NCI-H82 (cell line): Measurements from ENCODE around the gene ADGRA1.
"Not testable (repeated sequence)": the region's sequence is repeated elsewhere in the genome, so short reads cannot be mapped to it uniquely, and the experiment has no call there.

Experiments
- DNase-seq: peaks from one replicate; lab custom pipeline; 2025; lab: John Stamatoyannopoulos, UW

The ADGRA1 gene

DNA sequence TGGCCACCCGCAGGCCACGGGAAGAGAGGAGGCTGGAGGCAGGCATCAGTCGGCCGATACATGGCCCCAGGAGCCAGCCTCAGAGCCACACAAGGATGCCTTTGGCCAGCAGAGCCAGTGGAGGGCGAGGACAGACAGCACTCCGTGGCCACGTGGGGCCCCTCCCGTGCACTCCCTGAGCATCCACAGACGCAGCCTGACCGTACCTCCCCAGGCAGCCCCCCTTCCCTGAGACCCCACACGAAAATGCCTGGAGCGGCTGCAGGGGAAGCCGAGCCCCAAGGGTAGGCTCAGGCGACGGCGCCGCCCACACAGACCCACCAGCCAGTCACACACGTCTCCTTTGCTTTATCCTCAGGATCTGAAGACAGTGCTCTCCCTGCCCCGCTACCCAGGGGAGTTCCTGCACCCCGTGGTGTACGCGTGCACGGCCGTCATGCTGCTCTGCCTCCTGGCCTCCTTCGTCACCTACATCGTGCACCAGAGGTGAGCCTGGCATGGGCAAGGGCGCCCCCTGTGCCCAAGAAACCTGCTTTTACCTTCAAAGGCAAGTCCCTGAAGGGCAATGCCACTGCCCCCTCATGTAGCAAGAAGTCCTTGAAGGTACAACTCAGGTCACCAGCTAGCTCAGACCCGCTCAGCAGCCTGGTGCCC lies 9.0 kb downstream of the ADGRA1 start:
- DNase-seq: no peak

DNA sequence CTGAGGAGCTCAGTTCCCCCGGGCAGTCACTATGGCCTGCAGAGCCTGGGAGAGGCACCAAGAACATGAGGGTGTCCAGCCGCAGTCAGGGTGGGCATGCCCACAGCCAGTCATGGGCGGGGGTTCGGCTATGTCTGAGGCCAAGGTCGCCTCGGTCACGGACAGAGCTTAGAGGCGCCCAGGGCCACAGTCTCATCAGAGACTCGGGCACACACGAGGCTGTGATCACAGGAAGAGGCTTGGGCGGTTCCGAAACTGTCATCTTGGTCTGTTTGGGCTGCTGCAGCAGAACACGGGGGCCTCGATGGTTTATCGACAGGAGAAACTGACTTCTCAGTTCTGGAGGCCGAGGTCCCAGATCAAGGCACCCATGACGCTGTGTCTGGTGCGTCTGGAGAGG lies 9.7 kb downstream of the ADGRA1 start:
- DNase-seq: no peak

DNA sequence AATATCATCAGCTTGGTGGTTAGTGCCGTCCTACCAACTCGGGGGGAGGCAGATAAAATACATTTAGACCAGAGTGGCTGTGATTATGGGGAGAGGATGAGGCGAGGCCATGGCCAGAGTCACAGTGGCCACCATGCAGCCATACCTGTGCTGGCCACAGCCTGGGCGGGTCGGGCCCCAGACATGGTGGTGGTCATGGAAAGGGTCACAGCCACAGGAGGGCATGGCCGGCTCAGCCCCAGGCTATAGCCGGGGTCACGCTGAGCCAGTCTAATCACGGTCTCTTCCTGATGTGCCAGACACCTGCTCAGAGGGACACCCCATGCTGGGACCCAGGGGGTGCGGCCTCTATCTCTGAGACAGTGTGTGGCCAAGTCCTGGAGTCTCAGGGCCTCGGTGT lies 10.2 kb downstream of the ADGRA1 start:
- DNase-seq: no peak

DNA sequence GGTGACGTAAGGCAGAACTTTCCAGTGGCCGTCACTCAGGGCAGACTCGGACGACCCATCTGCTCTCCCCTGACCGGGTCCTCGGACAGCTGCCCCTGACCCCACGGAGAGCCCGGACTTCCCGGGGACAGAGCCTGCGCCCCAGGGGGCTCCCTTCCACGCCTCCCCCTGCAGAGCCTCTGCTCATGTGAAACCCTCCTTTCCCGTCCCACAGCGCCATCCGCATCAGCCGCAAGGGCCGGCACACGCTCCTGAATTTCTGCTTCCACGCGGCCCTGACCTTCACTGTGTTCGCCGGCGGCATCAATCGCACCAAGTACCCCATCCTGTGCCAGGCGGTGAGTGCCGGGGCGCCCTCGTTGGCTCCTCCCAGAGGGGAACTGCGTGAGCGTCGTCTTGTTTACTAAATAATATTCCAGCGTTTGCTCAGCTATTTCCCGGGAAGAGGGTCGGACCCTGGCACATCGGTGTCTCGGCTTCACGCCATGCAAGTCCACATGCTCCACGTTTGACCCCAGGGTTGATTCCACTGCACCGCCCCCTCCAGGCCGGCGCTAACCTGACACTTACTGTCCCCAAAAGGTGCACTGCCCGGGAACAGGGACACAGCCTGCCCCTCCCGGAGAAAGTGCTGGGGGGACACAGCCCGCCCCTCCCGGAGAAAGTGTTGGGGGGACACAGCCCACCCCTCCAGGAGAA lies 10.9 kb downstream of the ADGRA1 start:
- DNase-seq: no peak

DNA sequence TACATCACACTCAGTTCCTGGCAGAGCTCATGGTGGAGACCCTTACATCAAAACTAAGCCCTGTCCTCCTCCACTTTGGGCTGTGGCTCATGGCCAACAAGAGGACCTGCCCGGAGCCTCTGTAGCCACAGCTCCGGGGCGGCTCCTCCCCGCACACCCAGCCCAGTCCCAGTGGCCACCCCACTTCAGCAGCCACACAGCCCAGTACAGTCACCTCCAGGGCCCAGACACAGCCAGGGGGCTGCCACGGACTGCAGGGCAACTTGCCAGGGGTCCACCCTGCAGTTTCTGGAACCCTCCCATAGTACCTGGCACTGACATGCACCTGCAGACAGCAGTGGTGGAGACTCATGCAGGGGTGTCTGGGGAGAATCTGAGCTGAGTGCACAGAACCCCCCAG lies 11.8 kb downstream of the ADGRA1 start:
- no peak for DNase-seq

DNA sequence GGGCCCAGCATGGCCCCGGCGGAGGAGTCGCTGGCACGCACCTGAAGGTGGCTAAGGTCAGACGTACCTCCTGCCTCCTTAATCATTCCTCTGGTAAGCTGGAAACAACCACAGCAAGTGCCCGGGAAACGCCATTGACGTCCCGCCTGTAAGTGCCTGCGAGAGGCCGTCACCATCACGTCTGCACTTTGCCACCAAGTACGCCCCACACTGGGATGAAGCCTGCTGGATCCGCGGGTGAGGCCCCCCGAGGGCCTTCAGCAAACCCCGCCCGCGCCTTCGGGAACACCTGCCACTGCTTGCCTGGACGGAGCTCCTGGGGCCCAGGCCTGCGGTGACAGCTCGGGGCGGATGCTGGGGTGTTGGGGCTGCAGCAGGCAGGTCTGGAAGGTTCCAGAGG lies 12.5 kb downstream of the ADGRA1 start:
- no peak for DNase-seq

DNA sequence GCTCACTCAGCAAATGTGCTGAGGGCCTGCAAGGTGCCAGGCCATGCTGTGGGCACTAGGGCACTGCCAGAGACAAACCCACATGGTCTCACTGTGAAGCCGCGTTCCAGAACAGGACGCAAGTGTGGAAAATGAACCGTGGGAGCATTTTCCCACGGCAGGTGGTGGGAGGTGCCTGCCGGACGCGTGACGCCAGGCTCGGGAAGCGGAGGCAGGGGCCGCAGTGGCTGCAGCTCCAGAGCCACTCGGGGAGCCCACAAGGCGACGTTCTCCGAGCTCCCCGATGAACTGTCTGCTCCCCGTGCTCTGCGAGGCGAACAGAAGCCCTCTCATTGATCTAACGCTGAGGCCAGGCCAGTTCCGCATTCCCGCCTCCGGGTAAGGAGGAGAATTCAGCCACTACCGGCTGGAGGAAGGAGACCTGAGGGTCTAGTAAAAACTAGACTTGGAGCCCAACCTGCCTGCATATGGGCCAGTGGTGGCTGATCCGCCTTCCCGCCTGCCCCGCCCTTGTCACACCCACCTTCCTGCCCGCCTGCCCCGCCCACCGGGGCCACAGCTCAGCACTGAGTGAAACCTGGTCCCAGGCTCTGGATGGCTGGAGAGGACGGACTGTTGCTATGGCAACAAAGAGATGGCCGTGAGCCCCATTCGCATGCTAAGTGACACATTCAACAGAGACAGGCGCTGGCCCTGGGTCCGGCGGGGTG lies 13.1 kb downstream of the ADGRA1 start:
- peak; percentile 7 for DNase-seq

DNA sequence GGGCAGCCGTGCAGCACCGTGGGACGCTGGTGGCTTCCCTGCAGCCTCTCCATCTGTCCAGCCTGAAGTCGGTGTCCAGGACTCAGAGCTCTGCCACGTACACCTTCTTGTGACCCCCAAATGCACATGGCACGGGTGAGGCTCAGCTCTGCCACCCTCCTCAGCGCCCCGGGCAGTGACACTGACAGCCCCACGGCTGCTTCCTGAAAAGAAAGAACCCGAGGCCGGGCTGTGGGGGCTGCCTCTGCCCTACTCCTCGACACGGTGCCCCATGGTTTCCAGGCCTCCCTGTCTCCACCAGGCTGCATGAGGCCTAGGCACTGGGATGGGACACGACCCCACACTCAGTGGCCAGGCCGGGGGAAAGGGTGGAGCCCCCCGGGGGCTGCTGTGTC lies 13.7 kb downstream of the ADGRA1 start:
- DNase-seq: no peak

DNA sequence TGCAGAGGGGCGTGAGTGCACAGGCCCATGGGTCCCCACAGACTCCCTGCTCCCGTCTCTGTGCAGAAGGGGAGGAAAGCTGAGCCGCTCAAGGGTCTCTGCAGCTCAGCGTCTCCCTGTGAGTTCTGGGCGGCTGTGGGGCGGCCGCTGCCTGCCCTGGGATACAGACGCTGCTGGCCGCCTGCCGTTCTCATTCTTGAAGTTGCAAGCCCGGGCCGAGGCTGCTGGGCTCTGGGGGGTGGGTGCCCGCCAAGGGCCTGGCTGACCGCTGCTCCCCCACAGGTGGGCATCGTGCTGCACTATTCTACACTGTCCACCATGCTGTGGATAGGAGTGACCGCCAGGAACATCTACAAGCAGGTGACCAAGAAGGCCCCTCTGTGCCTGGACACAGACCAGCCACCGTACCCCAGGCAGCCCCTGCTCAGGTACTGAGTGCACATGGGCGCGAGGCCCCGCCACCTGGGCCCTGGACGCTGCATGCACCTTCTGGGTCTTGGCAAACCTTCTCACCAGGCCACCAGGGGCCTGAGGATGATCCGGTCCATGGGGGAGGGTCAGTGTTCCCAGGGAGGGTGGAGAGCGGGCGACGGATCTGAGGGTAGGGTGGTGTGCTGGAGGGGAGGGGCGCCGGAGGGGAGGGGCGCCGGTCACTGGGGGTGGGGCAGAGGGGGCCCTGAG lies 14.8 kb downstream of the ADGRA1 start:
- DNase-seq: no peak

DNA sequence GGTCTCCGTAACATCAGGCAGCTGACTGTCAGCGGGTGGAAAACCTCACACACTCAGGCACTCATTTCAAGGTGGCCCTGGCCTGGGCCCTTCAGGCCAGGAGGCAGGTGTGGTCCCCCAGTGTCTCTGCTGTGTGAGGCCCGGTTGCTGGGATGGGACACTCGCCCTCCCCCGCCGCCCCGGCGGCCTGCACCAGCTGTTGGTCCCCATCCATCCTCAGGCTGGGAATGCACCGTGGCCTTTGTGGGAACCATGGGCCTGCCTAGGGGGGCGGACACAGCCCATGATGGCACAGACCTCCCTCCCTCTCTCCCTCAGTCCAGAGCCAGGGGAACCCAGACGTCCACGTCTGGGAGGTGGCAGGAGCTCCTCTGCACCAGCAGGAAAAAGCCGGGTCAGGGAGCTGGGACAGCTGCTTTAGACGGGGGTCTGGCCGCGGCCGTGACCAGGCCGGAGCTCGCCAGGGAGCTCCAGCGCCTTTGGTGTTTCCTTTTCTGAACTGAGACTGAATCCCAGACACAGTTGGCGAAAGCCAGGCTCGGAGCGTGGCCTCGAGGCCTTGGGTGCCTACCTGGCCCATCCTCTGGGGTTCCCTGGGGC lies 15.7 kb downstream of the ADGRA1 start:
- no peak for DNase-seq

DNA sequence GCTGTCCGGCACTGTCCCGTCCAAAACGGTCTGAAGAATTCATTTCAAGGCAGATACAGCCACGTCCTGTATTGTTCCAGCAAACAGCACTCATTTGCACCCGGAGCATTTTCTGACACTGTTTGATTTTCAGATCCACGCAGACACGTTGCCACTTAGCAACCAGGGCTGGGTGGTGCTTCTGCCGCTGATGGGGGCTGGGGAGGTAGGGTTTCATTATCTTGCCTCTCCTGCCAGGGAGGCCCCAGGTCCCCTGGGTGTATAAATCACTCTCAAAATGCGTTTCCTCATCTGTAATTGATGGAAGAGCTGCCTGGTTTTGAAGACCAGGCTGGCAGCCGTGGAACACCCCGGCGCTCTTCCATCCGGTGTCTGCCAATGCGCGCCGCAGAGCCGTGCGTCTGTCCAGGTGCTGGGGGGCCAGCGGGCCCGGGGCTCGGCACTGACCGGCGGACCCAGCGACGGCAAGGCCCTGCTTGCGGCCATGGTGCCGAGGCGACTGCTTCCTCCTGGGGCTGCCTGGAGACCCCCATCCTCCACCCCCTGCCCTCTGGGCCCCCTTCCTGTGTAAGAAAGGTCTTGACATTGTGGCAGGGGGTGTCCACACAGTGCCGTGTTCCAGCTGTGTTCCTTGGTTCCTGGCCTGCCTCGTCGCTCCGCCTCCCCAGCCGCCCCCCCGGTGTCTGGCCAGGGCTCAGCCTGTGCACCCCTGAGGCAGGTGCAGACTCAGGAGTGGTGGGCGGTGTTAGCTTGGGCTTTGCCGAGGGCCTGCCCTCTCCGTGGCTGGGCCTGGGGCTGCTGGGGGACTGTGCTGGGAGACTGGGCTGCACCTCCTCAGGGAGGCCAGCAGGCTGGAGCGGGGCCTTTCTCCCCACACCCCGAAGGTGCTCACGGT lies 16.6 kb downstream of the ADGRA1 start:
- no peak for DNase-seq

DNA sequence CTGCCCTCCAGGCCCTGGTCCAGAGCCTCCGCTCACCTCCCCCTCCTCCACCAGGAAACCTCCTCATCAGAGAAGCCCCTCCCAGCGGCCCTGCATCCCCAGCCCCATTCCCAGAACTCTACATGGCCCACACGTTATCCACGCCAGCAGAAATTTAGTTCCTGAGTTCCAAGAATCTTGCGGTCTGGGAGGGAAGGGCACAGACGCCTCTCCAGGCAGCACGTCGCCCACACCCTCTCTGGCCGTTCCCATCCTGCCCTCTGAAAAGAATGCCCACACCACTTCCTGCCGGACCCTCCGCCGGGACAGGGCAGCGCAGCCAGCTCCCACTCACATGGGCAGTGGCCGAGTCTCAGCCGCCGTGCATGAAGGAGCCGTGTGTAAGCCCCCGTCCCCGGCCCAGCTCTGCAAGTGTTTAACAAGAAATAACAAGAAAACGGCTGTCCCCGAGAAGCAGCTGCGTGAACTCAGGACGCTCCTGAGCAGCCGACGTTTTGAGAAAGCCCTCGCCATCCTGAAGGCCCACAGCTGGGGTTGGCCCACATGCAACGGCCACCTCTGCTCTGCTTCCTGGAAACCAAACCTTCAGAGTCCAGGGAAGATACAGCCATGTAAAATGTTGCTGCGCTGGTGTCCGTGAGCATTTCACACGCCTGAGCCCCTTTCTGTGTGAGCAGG lies 17.4 kb downstream of the ADGRA1 start:
- DNase-seq: no peak

DNA sequence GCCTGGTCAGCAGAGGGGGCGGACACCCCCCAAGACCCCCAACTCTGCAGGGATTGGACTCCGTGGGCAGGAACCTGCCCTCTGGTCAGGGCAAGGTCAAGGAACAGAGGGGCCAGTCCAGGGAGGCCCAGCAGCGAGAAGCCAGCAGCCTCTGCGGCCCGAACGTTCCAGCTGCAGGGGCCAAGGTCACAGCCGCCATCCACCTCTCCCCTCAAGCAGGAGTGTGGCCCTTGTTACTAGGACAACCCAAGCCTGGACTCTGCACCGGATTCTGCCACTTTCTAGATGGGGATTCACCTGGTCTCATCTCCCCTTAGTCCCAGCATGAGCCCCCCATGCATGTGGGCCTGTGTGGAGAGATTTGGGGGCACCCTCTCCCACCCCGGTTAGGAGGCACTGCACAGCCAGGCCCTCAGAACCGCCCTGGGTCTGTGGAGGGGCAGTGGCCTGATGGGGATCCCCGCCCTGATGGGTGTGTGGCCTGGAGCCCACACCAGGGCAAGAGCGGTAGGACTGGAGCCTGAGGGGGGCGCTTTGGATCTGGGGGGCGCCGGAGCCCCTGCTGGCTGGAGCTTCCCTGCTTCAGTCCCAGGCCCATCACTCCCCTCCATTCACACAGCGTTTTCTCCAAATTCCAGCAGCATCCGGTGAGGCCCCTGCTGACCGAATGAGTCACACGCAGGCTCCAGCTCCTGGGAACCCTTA lies 18.1 kb downstream of the ADGRA1 start:
- DNase-seq: no peak

DNA sequence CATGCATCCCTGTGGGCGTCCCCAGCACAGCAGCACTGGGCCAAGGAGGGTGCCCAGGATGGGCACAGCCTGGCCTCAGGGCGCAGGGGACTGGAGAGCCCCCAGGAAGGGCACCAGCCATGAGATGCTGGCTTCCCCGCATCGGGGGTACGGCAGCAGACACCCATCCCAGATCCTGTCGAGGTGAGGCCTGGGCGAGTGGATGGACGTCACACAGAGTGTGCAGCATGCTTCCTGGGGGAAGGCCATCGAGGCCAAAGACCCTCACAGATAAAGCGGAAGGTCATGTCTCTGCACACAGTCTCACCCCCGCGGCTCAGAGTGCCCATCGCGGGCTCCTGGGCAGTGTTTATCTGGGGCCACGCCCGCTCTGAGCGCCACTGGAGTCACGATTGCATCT lies 18.8 kb downstream of the ADGRA1 start:
- DNase-seq: no peak

DNA sequence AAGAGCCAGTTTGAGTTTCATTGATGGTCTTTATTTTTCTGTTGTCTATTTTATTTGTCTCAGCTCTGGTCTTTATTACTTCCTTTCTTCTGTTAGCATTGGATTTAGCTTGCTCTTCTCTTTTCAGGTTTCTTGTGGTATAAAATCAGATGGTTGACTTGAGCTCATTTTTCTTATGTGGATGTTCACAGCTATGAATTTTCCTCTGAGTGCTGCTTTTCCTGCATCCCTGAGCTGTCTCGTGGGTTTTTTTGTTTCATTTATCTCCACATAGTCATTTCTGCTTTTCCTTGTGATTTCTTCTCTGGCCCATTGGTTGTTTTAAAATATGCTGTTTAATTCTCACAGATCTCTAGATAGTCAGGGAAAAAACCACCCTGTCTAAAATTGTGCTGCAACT lies 19.7 kb downstream of the ADGRA1 start:
- DNase-seq: no peak

DNA sequence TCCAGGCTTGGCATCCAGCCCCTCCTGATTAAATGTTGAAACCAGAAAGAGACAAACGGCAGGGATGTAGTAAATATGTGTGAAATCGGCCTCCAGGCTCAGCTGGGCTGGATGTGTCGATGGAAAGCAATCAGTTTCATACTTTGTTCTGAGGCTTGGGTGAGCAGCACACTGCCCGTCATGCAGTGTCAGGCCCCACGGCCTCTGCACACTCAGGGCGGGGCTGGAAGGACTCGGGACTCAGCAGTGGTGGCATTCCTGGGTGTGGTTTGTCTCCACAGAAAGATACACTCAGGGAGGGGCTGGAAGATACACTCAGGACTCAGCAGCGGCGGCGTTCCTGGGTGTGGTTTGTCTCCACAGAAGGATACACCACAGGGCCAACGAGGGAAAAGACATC lies 22.0 kb downstream of the ADGRA1 start:
- DNase-seq: no peak

DNA sequence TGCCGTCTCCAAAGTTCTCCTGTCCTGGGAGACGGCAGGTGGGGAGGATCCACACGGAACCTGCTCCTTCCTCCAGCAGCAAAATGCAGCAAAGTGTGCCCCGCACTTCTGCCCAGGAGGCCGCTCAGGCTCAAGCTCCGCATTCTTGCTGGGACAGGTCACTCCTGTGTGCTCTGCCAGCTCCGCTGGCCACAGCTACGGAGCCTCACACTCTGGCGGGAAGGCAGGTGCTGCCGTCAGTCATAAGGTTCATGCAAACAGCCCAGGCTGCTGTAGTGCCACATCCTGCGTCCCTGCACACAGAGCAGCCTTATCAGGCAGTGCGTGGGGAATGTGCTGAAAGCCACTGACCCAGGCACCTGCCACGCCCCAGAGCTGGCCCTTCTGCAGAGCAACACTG lies 22.4 kb downstream of the ADGRA1 start:
- no peak for DNase-seq

DNA sequence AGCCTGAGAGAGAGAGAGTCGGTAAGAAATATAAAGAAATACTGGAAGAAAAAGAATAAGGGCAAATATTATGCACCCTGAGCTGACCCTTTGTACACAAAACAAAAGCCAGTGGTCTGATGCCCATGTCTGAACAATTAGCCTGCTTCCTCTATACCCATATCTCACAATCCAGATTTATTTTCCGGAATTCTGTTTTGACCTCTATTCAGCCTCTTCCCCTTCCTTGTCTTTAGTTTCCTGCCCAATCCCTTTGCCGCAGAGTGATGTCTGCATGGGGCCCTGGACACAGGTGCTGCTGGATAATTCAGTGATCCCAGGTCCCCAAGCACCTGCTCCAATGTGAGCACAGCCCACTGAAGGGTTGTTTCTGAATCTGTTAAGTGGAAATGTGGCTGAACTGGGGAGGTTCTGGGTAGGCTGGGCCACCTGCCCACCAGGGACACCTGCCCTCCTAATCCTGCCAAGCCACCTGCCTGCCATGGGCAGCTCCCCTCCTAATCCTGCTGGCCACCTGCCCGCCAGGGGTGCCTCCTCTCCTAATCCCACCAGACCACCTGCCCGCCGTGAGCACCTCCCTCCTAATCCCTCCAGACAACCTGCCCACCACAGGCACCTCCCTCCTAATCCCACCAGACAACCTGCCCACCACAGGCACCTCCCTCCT lies 23.0 kb downstream of the ADGRA1 start:
- no peak for DNase-seq

DNA sequence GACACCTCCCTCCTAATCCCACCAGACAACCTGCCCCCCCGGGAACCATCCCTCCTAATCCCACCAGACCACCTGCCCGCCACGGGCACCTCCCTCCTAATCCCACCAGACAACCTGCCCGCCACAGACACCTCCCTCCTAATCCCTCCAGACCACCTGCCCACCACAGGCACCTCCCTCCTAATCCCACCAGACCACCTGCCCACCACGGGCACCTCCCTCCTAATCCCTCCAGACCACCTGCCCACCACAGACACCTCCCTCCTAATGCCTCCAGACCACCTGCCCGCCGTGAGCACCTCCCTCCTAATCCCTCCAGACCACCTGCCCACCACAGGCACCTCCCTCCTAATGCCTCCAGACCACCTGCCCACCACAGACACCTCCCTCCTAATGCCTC lies 23.9 kb downstream of the ADGRA1 start:
- DNase-seq: not testable (repeated sequence)
